Activated B cell treated with CpG ODN at 0.5 μM for 24 hours (primary cell): ENCODE data around the gene PRM2. TPM values are rescaled to one million over a fixed set of nuclear protein-coding genes. Genes with fewer than 3 reads are reported as not detected.

Experiments used
- ATAC-seq: fragments of 200-7000 bp; cut with Tn5 transposase; one replicate; pipeline ENCODE4 v1.10.0; 2021; ENCODE audit warnings: low read depth, mild to moderate bottlenecking, moderate library complexity
- CTCF ChIA-PET: fragments of 350-600 bp; sonication (Branson Sonifier 250); formaldehyde crosslinking; loops from one replicate; lab custom pipeline; 2021; ENCODE audit warnings: antibody characterized with exemption; lab: Charles Lee
- POLR2A ChIA-PET: fragments of 350-600 bp; sonication (Branson Sonifier 250); formaldehyde crosslinking; loops from one replicate; lab custom pipeline; 2021; ENCODE audit warnings: antibody characterized with exemption; lab: Charles Lee
- DNase-seq: peaks from one replicate; pipeline ENCODE4 v3.0.0; 2022
- H3K27ac Mint-ChIP-seq: one replicate; pipeline ENCODE4 v1.8.0; 2020; ENCODE audit warnings: mixed read lengths
- H3K27me3 Mint-ChIP-seq: one replicate; pipeline ENCODE4 v1.8.0; 2021; ENCODE audit warnings: mixed read lengths
- H3K36me3 Mint-ChIP-seq: one replicate; pipeline ENCODE4 v1.8.0; 2021; ENCODE audit warnings: low read depth, mixed read lengths
- H3K4me1 Mint-ChIP-seq: one replicate; pipeline ENCODE4 v1.8.0; 2021; ENCODE audit warnings: mixed read lengths
- H3K4me3 Mint-ChIP-seq: one replicate; pipeline ENCODE4 v1.8.0; 2020; ENCODE audit warnings: mild to moderate bottlenecking, mixed read lengths
- H3K9me3 Mint-ChIP-seq: one replicate; pipeline ENCODE4 v1.8.0; 2020; ENCODE audit warnings: mixed read lengths
- intact Hi-C: fragments of 100-400 bp; cut with micrococcal nuclease; formaldehyde crosslinking; loops from one replicate; pipeline ENCODE4 v1.15.1; 2024
- total RNA-seq: library from RNA; stranded (reverse); gene quantifications from 2 replicates; pipeline ENCODE4 v1.2.3, GENCODE V29; 2022
- TF ChIP-seq, protein P1 (sequence below): fragments of 200-600 bp; IDR thresholded peaks from one replicate; pipeline ENCODE4 v1.8.0; 2022; ENCODE audit warnings: antibody characterized with exemption, mild to moderate bottlenecking

PRM2 gene
- total RNA-seq, 1 donor from 2014 or later: not detected

GRCh38 chr16:11273721-11274324 is 2.5 kb downstream of the PRM2 start:
- intact Hi-C loops: no loop called here
- H3K36me3 Mint-ChIP-seq: no peaks in the 10 kb centered on the region
- H3K4me1 Mint-ChIP-seq: peaks cover 2% of the 10 kb centered on the region
- H3K4me3 Mint-ChIP-seq: no peak overlapping the region
- no peak for DNase-seq
- TF ChIP-seq, protein P1, sequence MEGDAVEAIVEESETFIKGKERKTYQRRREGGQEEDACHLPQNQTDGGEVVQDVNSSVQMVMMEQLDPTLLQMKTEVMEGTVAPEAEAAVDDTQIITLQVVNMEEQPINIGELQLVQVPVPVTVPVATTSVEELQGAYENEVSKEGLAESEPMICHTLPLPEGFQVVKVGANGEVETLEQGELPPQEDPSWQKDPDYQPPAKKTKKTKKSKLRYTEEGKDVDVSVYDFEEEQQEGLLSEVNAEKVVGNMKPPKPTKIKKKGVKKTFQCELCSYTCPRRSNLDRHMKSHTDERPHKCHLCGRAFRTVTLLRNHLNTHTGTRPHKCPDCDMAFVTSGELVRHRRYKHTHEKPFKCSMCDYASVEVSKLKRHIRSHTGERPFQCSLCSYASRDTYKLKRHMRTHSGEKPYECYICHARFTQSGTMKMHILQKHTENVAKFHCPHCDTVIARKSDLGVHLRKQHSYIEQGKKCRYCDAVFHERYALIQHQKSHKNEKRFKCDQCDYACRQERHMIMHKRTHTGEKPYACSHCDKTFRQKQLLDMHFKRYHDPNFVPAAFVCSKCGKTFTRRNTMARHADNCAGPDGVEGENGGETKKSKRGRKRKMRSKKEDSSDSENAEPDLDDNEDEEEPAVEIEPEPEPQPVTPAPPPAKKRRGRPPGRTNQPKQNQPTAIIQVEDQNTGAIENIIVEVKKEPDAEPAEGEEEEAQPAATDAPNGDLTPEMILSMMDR: no peak
- no peaks in the 10 kb centered on the region for H3K9me3 Mint-ChIP-seq
- no peak overlapping the region for H3K27ac Mint-ChIP-seq
- no peaks in the 10 kb centered on the region for H3K27me3 Mint-ChIP-seq
- ATAC-seq: no peak
- POLR2A ChIA-PET: interaction anchor here (0.6 to 1.9 kb wide), 3 partner anchors 52 to 201 kb away, joined by 3 to 5 read pairs (median 4); no protein-coding TSS in a partner anchor
- CTCF ChIA-PET: no interaction called here

DNA sequence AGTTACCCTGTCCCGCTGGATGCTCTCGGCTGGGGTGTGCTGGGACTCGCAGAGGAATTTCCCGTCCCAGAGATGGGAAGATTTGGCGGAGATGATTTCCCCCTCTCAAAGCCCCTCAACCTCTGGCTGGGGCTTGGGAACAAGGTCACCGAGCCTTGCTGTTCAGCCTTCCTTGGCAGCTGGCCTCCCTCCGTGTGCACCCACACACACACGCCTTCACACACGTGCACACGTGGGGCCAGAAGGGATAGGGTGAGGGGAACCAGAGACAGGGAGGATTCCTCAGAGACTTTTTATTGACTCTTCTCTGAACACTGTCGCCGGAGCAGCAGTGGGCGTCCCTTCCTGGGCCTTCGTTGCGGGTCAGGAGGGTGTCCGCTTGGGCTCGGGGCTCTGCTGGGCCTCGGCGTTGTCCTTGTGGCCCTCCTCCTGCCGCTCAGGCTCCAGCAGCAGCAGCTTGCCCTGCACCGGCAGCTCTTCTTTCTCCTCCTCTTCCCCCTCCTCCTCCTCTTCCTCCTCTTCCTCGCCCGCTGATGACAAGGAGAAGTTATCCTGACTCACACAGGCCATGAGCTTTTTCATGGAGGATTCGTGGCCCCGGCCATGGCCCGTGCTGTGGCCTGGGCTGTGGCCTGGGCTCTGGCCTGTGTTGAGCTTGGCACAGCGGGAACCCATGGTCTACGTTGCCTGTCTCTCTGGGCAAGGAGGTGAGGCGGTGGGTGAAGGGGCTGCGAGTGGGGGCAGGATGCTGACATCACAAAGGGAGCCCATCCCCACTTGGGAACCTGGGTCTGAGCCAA is 3.2 kb downstream of the PRM2 start, which contains the start of gene PRM3:
TSS of gene PRM3 (minus strand) at position 709 of the 800 bp plus-strand sequence. CDS start at position 675, 34 bp downstream.
- Mint-ChIP-seq H3K4me1 (no peaks in the 10 kb centered on the region), H3K9me3 (no peaks in the 10 kb centered on the region), H3K36me3 (no peaks in the 10 kb centered on the region), H3K27me3 (no peaks in the 10 kb centered on the region), H3K4me3 (no peak within 1 kb of the TSS), H3K27ac (no peak within 1 kb of the TSS)
- intact Hi-C loops: no loop called here
- ATAC-seq (no peak), DNase-seq (no peak)
- TF ChIP-seq, protein P1: no peak
- CTCF ChIA-PET: interaction anchor here (1.1 kb wide), 1 partner anchor 9 kb away, joined by 3 read pairs; no protein-coding TSS in a partner anchor
- POLR2A ChIA-PET: interaction anchor here (0.6 to 1.9 kb wide), 3 partner anchors 19 to 82 kb away, joined by 3 to 9 read pairs (median 4); no protein-coding TSS in a partner anchor

GRCh38 chr16:11272484-11272883 is 3.8 kb downstream of the PRM2 start:
- ATAC-seq (no peak), DNase-seq (no peak)
- ChIA-PET CTCF (interaction anchor here (1.1 kb wide), 1 partner anchor 9 kb away, joined by 3 read pairs; no protein-coding TSS in a partner anchor), POLR2A (interaction anchor here (0.6 to 0.9 kb wide), 2 partner anchors 20 to 24 kb away, joined by 3 to 9 read pairs; no protein-coding TSS in a partner anchor)
- Mint-ChIP-seq H3K36me3 (no peaks in the 10 kb centered on the region), H3K4me3 (no peak overlapping the region), H3K4me1 (no peaks in the 10 kb centered on the region), H3K27ac (no peak overlapping the region), H3K9me3 (no peaks in the 10 kb centered on the region), H3K27me3 (no peaks in the 10 kb centered on the region)
- intact Hi-C loops: no loop called here
- TF ChIP-seq, protein P1: no peak

DNA sequence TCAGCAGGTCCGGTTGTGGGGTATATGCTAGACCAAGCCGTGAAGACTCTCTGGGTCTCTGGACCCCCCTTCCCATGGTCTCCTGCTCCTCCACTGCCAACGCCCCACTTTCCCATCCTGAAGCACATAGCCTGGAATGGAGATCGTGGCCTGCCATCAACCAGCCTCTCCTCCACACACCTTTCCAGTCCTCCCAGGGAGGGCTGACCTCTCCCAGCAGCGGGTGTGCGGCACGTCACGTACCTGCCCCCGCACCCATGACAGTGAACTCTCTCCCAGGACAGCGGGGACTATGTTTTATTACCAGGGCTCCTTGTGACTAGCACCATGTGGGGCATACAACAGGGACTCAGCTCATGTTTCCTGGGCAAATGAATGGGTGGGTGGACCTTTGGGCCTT is 4.7 kb downstream of the PRM2 start:
- Mint-ChIP-seq H3K4me3 (no peak overlapping the region), H3K36me3 (no peaks in the 10 kb centered on the region), H3K4me1 (no peaks in the 10 kb centered on the region), H3K27ac (no peak overlapping the region), H3K27me3 (no peaks in the 10 kb centered on the region), H3K9me3 (no peaks in the 10 kb centered on the region)
- intact Hi-C loops: no loop called here
- no peak for DNase-seq
- TF ChIP-seq, protein P1: no peak
- CTCF ChIA-PET: no interaction called here
- POLR2A ChIA-PET: interaction anchor here (0.6 to 1.1 kb wide), 2 partner anchors 14 to 20 kb away, joined by 3 to 5 read pairs; no protein-coding TSS in a partner anchor
- ATAC-seq: no peak
